ENCODE results near the gene ERCC6L. TPM values are rescaled to one million over a fixed set of nuclear protein-coding genes. Genes with fewer than 3 reads are reported as not detected.

Gene ERCC6L
- polyA plus RNA-seq, 1 donor (not counting 4 experiments of a cell fraction or from before 2014, with no cell fraction given) = 4.1 TPM

GRCh38 chrX:72158773-72159172 is 80.1 kb downstream of the ERCC6L start:
- FAIRE-seq (no peak), DNase-seq (ENCODE audit: low read depth, low spot score) (no peak)
- H3K9ac ChIP-seq (ENCODE audit: control insufficient read depth, extremely low read depth, insufficient read depth, low read length) = no peak overlapping the region
- H3K27me3 ChIP-seq (ENCODE audit: control insufficient read depth, extremely low read depth, insufficient read depth, low read length) = no peaks in the 10 kb centered on the region
- no peak overlapping the region for H3K4me3 ChIP-seq (ENCODE audit: control insufficient read depth in 2 of 3, extremely low read depth in 1 of 3, insufficient read depth in 2 of 3, low read depth in 1 of 3, low read length in 3 of 3)
- no peaks in the 10 kb centered on the region for H3K9me3 ChIP-seq (ENCODE audit: control insufficient read depth, low read depth, low read length)
- H3K27ac ChIP-seq (ENCODE audit: control insufficient read depth, insufficient read depth, low read length) = no peak overlapping the region
- H3K79me2 ChIP-seq (ENCODE audit: control insufficient read depth, insufficient read depth, low read length) = no peaks in the 10 kb centered on the region
- H3K36me3 ChIP-seq (ENCODE audit: control insufficient read depth in 2 of 2, extremely low read depth in 1 of 2, insufficient read depth in 2 of 2, low read length in 2 of 2) = no peaks in the 10 kb centered on the region
- H4K20me1 ChIP-seq (ENCODE audit: control insufficient read depth, extremely low read depth, insufficient read depth, low read length) = no peaks in the 10 kb centered on the region
- no peak overlapping the region for H2AFZ ChIP-seq (ENCODE audit: control insufficient read depth, low read length)
- no peaks in the 10 kb centered on the region for H3K4me1 ChIP-seq (ENCODE audit: control insufficient read depth, extremely low read depth, insufficient read depth, low read length)
- TF ChIP-seq EZH2 (IDR thresholded peaks at IDR 0.05; ENCODE audit: low read length) = no peak
- TF ChIP-seq, protein P1, sequence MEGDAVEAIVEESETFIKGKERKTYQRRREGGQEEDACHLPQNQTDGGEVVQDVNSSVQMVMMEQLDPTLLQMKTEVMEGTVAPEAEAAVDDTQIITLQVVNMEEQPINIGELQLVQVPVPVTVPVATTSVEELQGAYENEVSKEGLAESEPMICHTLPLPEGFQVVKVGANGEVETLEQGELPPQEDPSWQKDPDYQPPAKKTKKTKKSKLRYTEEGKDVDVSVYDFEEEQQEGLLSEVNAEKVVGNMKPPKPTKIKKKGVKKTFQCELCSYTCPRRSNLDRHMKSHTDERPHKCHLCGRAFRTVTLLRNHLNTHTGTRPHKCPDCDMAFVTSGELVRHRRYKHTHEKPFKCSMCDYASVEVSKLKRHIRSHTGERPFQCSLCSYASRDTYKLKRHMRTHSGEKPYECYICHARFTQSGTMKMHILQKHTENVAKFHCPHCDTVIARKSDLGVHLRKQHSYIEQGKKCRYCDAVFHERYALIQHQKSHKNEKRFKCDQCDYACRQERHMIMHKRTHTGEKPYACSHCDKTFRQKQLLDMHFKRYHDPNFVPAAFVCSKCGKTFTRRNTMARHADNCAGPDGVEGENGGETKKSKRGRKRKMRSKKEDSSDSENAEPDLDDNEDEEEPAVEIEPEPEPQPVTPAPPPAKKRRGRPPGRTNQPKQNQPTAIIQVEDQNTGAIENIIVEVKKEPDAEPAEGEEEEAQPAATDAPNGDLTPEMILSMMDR (optimal IDR thresholded peaks at IDR 0.05 in 1 of 3, IDR thresholded peaks at IDR 0.05 in 1 of 3, conservative IDR thresholded peaks at IDR 0.05 in 1 of 3; ENCODE audit: extremely low read depth in 1 of 3, insufficient read depth in 2 of 3, low read length in 3 of 3) = no peak
- H3K4me2 ChIP-seq (ENCODE audit: control insufficient read depth, extremely low read depth, insufficient read depth, low read depth, low read length) = no peak overlapping the region
- dilution Hi-C loops (cut with MboI; ENCODE audit: extremely low pct_ligation_motif_present, low sequenced_read_pairs) = no loop called here
- no peaks in the 10 kb centered on the region for H3K9me1 ChIP-seq (ENCODE audit: control insufficient read depth, extremely low read depth, insufficient read depth, low read length)

Small RNAs within 50 kb of the gene (small RNA-seq; reads per million reads assigned to genes)
- 0 reads per million in 3 experiments for gene RF00019 (ENCODE audit: insufficient read length in 3 of 3, low read depth in 3 of 3, low replicate concordance in 1 of 3)

Other genes with a start within 250 kb of the ERCC6L start
- 0.09 to 0.22 TPM (median 0.17 TPM) in 3 replicates for gene RTL5, start 107.1 kb downstream of the ERCC6L start, polyA plus RNA-seq
- 12.9 to 31.0 TPM (median 28.4 TPM) in 3 replicates for gene PIN4, start 57.3 kb downstream of the ERCC6L start, polyA plus RNA-seq
- 1,925 to 2,606 TPM (median 2,174 TPM) in 3 replicates for gene RPS4X, start 38.2 kb upstream of the ERCC6L start, polyA plus RNA-seq
- 0.25 to 0.30 TPM in 2 of 3 replicates, not detected in the other for gene CITED1, start 66.9 kb upstream of the ERCC6L start, polyA plus RNA-seq

Measured in keratinocyte (primary cell).